ENCODE data around the gene ZSCAN12. TPM values are rescaled to one million over a fixed set of nuclear protein-coding genes. Genes with fewer than 3 reads are reported as not detected.
"Not testable (repeated sequence)": the region's sequence is repeated elsewhere in the genome, so short reads cannot be mapped to it uniquely, and the experiment has no call there.

The ZSCAN12 gene
- 13.4 to 14.0 TPM (median 13.9 TPM) in 3 replicates for total RNA-seq

DNA sequence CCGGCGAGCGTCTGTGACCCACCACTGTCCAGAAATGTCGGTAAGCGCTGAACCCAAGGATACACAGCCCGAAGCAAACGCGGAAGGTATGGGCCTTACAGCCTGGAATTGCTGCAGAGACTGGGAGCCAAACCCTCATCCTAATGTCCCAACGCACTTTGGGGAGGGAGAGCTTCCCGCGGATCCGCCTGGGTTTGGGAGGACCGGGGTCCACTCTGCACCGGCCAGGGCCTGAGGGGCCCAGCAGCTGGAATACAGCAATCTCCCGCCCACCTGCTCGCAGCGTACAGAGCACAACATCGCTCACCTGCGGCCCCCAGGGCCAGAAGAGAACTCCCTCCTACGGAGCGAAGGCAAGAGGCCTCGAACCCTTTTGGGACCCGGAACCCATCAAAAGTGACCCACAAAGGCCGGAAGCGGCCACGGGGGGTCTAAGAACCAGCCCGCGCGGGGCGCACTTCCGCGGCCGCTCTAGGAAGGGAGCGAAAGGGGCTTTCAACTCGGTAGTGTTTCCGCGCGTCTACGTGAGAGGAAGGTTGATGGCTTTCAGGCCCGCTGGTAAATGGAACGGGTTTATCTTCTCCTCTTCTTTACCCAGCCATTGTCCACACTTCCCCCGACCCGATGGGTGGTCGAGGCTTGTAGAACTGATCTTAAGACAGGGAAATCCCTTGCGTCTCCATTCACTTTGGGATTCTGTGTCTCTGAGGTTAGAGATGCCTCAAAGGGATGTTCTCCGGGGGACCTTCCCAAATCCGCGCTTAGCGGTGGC, at the start of gene ZSCAN12:
Gene ZSCAN12, minus strand, starts transcription at position 398 of the 772 bp plus-strand sequence. CDS start 1,342 bp downstream, outside the sequence.
- peaks cover 15% of the 10 kb centered on the region for H3K36me3 Mint-ChIP-seq
- peak within 1 kb of the TSS; percentile 88 for H3K27ac Mint-ChIP-seq
- DNase-seq (ENCODE audit: low spot score in 2 of 2, unreplicated experiment in 2 of 2) = peak; percentile 51 to 68
- peak within 1 kb of the TSS; percentile 96 for H3K4me3 Mint-ChIP-seq
- H3K27me3 Mint-ChIP-seq (ENCODE audit: low read depth) = peaks cover 33% of the 10 kb centered on the region
- peaks cover 43% of the 10 kb centered on the region for H3K4me1 Mint-ChIP-seq
- TF ChIP-seq, protein P1, sequence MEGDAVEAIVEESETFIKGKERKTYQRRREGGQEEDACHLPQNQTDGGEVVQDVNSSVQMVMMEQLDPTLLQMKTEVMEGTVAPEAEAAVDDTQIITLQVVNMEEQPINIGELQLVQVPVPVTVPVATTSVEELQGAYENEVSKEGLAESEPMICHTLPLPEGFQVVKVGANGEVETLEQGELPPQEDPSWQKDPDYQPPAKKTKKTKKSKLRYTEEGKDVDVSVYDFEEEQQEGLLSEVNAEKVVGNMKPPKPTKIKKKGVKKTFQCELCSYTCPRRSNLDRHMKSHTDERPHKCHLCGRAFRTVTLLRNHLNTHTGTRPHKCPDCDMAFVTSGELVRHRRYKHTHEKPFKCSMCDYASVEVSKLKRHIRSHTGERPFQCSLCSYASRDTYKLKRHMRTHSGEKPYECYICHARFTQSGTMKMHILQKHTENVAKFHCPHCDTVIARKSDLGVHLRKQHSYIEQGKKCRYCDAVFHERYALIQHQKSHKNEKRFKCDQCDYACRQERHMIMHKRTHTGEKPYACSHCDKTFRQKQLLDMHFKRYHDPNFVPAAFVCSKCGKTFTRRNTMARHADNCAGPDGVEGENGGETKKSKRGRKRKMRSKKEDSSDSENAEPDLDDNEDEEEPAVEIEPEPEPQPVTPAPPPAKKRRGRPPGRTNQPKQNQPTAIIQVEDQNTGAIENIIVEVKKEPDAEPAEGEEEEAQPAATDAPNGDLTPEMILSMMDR (IDR thresholded peaks at IDR 0.05; ENCODE audit: unreplicated experiment) = no peak
- no peaks in the 10 kb centered on the region for H3K9me3 Mint-ChIP-seq

- Mint-ChIP-seq H3K9me3 (peaks cover 4% of the 10 kb centered on the region), H3K36me3 (no peaks in the 10 kb centered on the region), H3K4me1 (peaks cover 3% of the 10 kb centered on the region), H3K27me3 (ENCODE audit: low read depth) (peaks cover 30% of the 10 kb centered on the region), H3K4me3 (no peak overlapping the region), H3K27ac (no peak overlapping the region)
- DNase-seq (ENCODE audit: low spot score in 2 of 2, unreplicated experiment in 2 of 2) = no peak
- TF ChIP-seq, protein P1 (IDR thresholded peaks at IDR 0.05; ENCODE audit: unreplicated experiment) = no peak
Observed at GRCh38 chr6:28449056-28449455, 49.5 kb upstream of the ZSCAN12 start.

GRCh38 chr6:28447512-28447906, 48.0 kb upstream of the ZSCAN12 start:
- not testable (repeated sequence) for H3K9me3 Mint-ChIP-seq; H3K36me3 Mint-ChIP-seq; DNase-seq (ENCODE audit: low spot score in 2 of 2, unreplicated experiment in 2 of 2); H3K27ac Mint-ChIP-seq; H3K4me1 Mint-ChIP-seq
- Mint-ChIP-seq H3K4me3 (peak overlapping the region; percentile 69), H3K27me3 (ENCODE audit: low read depth) (peaks cover 18% of the 10 kb centered on the region)

- peaks cover 13% of the 10 kb centered on the region for H3K27me3 Mint-ChIP-seq (ENCODE audit: low read depth)
- DNase-seq (ENCODE audit: low spot score in 2 of 2, unreplicated experiment in 2 of 2) = peak; percentile 25 to 48
- H3K4me3 Mint-ChIP-seq = peak overlapping the region; percentile 69
Observed at GRCh38 chr6:28446818-28447511, 47.4 kb upstream of the ZSCAN12 start.

GRCh38 chr6:28444759-28445158, 45.2 kb upstream of the ZSCAN12 start:
- H3K36me3 Mint-ChIP-seq; H3K27me3 Mint-ChIP-seq (ENCODE audit: low read depth); H3K9me3 Mint-ChIP-seq; DNase-seq (ENCODE audit: low spot score in 2 of 2, unreplicated experiment in 2 of 2); H3K27ac Mint-ChIP-seq: not testable (repeated sequence)
- peaks cover 11% of the 10 kb centered on the region for H3K4me1 Mint-ChIP-seq
- peak overlapping the region; percentile 29 for H3K4me3 Mint-ChIP-seq

More at GRCh38 chr6:28446818-28447511, 47.4 kb upstream of the ZSCAN12 start:
- Mint-ChIP-seq H3K36me3 (no peaks in the 10 kb centered on the region), H3K9me3 (peaks cover 4% of the 10 kb centered on the region), H3K4me1 (peaks cover 11% of the 10 kb centered on the region), H3K27ac (peak overlapping the region; percentile 52)
- TF ChIP-seq, protein P1 (IDR thresholded peaks at IDR 0.05; ENCODE audit: unreplicated experiment) = no peak

DNA sequence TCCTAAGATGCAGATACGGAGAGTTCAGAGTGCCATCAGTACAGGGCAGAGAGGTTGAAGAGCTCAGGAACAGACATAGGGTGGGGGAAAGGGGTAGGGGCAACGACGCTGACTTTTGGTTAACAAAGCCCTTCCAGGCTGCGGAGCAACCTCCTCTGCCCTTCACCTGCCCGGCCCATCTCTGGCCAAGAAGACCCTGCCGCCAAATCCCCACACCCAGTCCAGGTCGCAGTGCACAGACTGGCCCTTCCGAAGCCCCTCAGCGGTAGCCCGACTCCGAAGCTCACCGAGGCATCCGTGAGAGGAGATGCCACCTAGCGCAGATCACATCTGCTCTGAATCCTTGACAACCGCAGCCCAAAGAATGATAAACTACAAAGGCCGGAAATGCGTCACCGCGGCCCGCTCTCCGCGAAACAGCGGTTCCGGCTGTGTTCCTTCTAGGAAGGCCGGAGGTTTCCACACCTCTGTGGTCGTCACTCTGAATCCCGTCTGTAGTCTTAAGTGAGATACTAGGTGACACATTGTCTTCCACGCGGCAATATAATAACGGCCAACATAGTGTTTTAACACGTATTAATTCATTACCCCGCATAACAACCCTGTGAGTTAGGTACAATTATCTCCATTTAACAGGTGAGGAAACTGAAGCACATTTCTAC, 43.7 kb upstream of the ZSCAN12 start, which contains the start of gene ZSCAN23:
Gene ZSCAN23, minus strand, starts transcription at position 380 of the 662 bp plus-strand sequence. CDS start 7,225 bp downstream, outside the sequence.
- Mint-ChIP-seq H3K27ac (peak within 1 kb of the TSS; percentile 99), H3K36me3 (no peaks in the 10 kb centered on the region), H3K9me3 (peaks cover 4% of the 10 kb centered on the region), H3K4me3 (peak within 1 kb of the TSS; percentile 100), H3K4me1 (peaks cover 11% of the 10 kb centered on the region), H3K27me3 (ENCODE audit: low read depth) (peaks cover 3% of the 10 kb centered on the region)
- TF ChIP-seq, protein P1 (IDR thresholded peaks at IDR 0.05; ENCODE audit: unreplicated experiment) = no peak
- DNase-seq (ENCODE audit: low spot score in 2 of 2, unreplicated experiment in 2 of 2) = peak; percentile 44 to 77
